SU-DHL-6 (cell line): ENCODE data around the gene PSMC6.

ENCODE experiments used
- H2AFZ ChIP-seq: fragments of 200-600 bp; sonication (generic); 2 replicates; pipeline ENCODE4 v1.6.1; 2014; ENCODE audit warnings: low read depth, mild to moderate bottlenecking, moderate library complexity, mixed read lengths, antibody characterized with exemption, low read length; ENCODE audit not compliant: severe bottlenecking
- H3F3A ChIP-seq: fragments of 200-600 bp; shearing (Covaris generic); 2 replicates; pipeline ENCODE4 v1.6.0; 2016; ENCODE audit warnings: antibody characterized with exemption, mild to moderate bottlenecking; ENCODE audit not compliant: insufficient read depth
- H3K27ac ChIP-seq: fragments of 200-600 bp; sonication (generic); 2 replicates; pipeline ENCODE4 v1.5.1; 2016; ENCODE audit warnings: low read depth, mild to moderate bottlenecking, low read length, moderate library complexity, mixed read lengths
- H3K27me3 ChIP-seq: fragments of 200-600 bp; sonication (generic), shearing (Covaris generic); 2 replicates; pipeline ENCODE4 v1.6.0; 2014; ENCODE audit warnings: mild to moderate bottlenecking, low read length
- H3K36me3 ChIP-seq: fragments of 200-600 bp; sonication (generic); 2 replicates; pipeline ENCODE4 v1.6.1; 2014; ENCODE audit warnings: mild to moderate bottlenecking, low read length, mixed read lengths
- H3K4me2 ChIP-seq: fragments of 300-600, 200-600 bp; shearing (Covaris generic), sonication (generic); 2 replicates; pipeline ENCODE4 v1.6.0; 2014; ENCODE audit warnings: low read length, low read depth, mild to moderate bottlenecking; ENCODE audit not compliant: poor library complexity, severe bottlenecking
- H3K4me3 ChIP-seq: fragments of 200-600 bp; sonication (generic); 2 replicates; pipeline ENCODE4 v1.5.1; 2014; ENCODE audit warnings: antibody characterized with exemption, low read length, mild to moderate bottlenecking, mixed read lengths; ENCODE audit not compliant: insufficient read depth, poor library complexity, severe bottlenecking
- H3K79me2 ChIP-seq: fragments of 200-600 bp; sonication (generic); 2 replicates; pipeline ENCODE4 v1.6.1; 2014; ENCODE audit warnings: mild to moderate bottlenecking, low read length, moderate library complexity; ENCODE audit not compliant: insufficient read depth
- H3K9ac ChIP-seq: fragments of 200-600 bp; sonication (generic); 2 replicates; pipeline ENCODE4 v1.7.0; 2014; ENCODE audit warnings: mild to moderate bottlenecking, low read length
- H3K9me2 ChIP-seq: fragments of 200-600 bp; sonication (generic); replicated peaks from 2 replicates; pipeline ENCODE4 v1.6.1; 2014; ENCODE audit warnings: low read length; ENCODE audit not compliant: insufficient read depth
- H3K9me3 ChIP-seq: fragments of 200-600 bp; sonication (generic); 2 replicates; pipeline ENCODE4 v1.6.1; 2014; ENCODE audit warnings: low read length, mixed read lengths; ENCODE audit not compliant: insufficient read depth
- H4K20me1 ChIP-seq: fragments of 200-600 bp; sonication (generic); 2 replicates; pipeline ENCODE4 v1.6.1; 2014; ENCODE audit warnings: low read depth, mild to moderate bottlenecking, antibody characterized with exemption, low read length, moderate library complexity, mixed read lengths
- CTCF ChIP-seq: fragments of 200-600 bp; sonication (generic); IDR thresholded peaks from one replicate; pipeline ENCODE4 v1.5.1; 2017; ENCODE audit warnings: antibody characterized with exemption, mild to moderate bottlenecking, low read length, moderate library complexity; ENCODE audit not compliant: insufficient read depth, poor library complexity, severe bottlenecking
- EZH2phosphoT487 ChIP-seq: fragments of 200-600 bp; sonication (generic), shearing (Covaris generic); conservative IDR thresholded peaks from 2 replicates; pipeline ENCODE4 v1.6.1; 2018; ENCODE audit warnings: mild to moderate bottlenecking, antibody characterized with exemption, low read length, moderate library complexity, mixed read lengths

PSMC6 gene

GRCh38 chr14:52694761-52695480 lies 12.1 kb upstream of the PSMC6 start:
- Histone ChIP-seq H3K27ac (peak overlapping the region; percentile 60), H3K9me3 (no peaks in the 10 kb centered on the region), H3K4me2 (peak overlapping the region; percentile 80), H2AFZ (peak overlapping the region; percentile 81), H3K9me2 (no peaks in the 10 kb centered on the region), H3K4me3 (peak overlapping the region; percentile 66), H3K79me2 (peaks cover 53% of the 10 kb centered on the region), H3F3A (peaks cover 9% of the 10 kb centered on the region; the same call in 1 of the 2 replicates), H3K9ac (peak overlapping the region; percentile 82), H3K27me3 (no peaks in the 10 kb centered on the region), H3K36me3 (no peaks in the 10 kb centered on the region; the same call in 1 of the 2 replicates), H4K20me1 (peaks cover 15% of the 10 kb centered on the region)
- TF ChIP-seq CTCF: no peak
- TF ChIP-seq EZH2phosphoT487: no peak

- Histone ChIP-seq H3K9ac (peak within 1 kb of the TSS; percentile 82), H3K36me3 (no peaks in the 10 kb centered on the region; the same call in 1 of the 2 replicates), H3K27ac (peak within 1 kb of the TSS; percentile 60), H3K9me2 (no peaks in the 10 kb centered on the region), H4K20me1 (peaks cover 15% of the 10 kb centered on the region), H3K9me3 (no peaks in the 10 kb centered on the region), H3K27me3 (no peaks in the 10 kb centered on the region), H3K4me3 (peak within 1 kb of the TSS; percentile 66), H3K79me2 (peaks cover 46% of the 10 kb centered on the region), H2AFZ (peak within 1 kb of the TSS; percentile 81), H3F3A (peaks cover 13% of the 10 kb centered on the region; the same call in 1 of the 2 replicates), H3K4me2 (peak within 1 kb of the TSS; percentile 80)
- TF ChIP-seq EZH2phosphoT487 (no peak), CTCF (no peak)
Observed at GRCh38 chr14:52695481-52696091, 11.4 kb upstream of the PSMC6 start, which contains the start of gene ERO1A. TSS of gene ERO1A (minus strand) at chr14:52695558. CDS start at chr14:52695481, 77 bp downstream.

GRCh38 chr14:52700701-52701172 lies 6.3 kb upstream of the PSMC6 start:
- H3K9me2 ChIP-seq: no peaks in the 10 kb centered on the region
- H3K36me3 ChIP-seq: no peaks in the 10 kb centered on the region
- no peaks in the 10 kb centered on the region for H4K20me1 ChIP-seq
- TF ChIP-seq EZH2phosphoT487: no peak
- TF ChIP-seq CTCF: no peak
- H3K27ac ChIP-seq: no peak overlapping the region
- no peaks in the 10 kb centered on the region for H3K79me2 ChIP-seq
- no peak overlapping the region for H3K4me2 ChIP-seq
- H2AFZ ChIP-seq: no peak overlapping the region
- peaks cover 13% of the 10 kb centered on the region; the same call in 1 of the 2 replicates for H3F3A ChIP-seq
- H3K27me3 ChIP-seq: no peaks in the 10 kb centered on the region
- H3K4me3 ChIP-seq: no peak overlapping the region
- H3K9ac ChIP-seq: no peak overlapping the region
- H3K9me3 ChIP-seq: no peaks in the 10 kb centered on the region
